Activated CD4-positive, alpha-beta T cell treated with anti-CD3 and anti-CD28 coated beads, Interleukin-2, amount 50 U/mL, for 16 hours (primary cell): ENCODE measurements around the gene ENOSF1.
A peak's percentile ranks its signal among the peaks of the same experiment; 100 is the strongest.
"Not testable (repeated sequence)": the region's sequence is repeated elsewhere in the genome, so short reads cannot be mapped to it uniquely, and the experiment has no call there.

Source experiments
- DNase-seq: peaks from one replicate; pipeline ENCODE4 v3.0.0-alpha.2; 2020

ENOSF1 gene, protein sequence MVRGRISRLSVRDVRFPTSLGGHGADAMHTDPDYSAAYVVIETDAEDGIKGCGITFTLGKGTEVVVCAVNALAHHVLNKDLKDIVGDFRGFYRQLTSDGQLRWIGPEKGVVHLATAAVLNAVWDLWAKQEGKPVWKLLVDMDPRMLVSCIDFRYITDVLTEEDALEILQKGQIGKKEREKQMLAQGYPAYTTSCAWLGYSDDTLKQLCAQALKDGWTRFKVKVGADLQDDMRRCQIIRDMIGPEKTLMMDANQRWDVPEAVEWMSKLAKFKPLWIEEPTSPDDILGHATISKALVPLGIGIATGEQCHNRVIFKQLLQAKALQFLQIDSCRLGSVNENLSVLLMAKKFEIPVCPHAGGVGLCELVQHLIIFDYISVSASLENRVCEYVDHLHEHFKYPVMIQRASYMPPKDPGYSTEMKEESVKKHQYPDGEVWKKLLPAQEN

GRCh38 chr18:712401-713134 is at the start of gene ENOSF1:
Gene ENOSF1, minus strand, starts transcription at chr18:712630. Its CDS starts 43 bp downstream, at chr18:712587.
- DNase-seq, result peak; percentile 92

GRCh38 chr18:759864-760263 is 47.4 kb upstream of the ENOSF1 start:
- DNase-seq, result not testable (repeated sequence)

GRCh38 chr18:755506-755905 is 43.1 kb upstream of the ENOSF1 start:
- DNase-seq, result no peak

DNA sequence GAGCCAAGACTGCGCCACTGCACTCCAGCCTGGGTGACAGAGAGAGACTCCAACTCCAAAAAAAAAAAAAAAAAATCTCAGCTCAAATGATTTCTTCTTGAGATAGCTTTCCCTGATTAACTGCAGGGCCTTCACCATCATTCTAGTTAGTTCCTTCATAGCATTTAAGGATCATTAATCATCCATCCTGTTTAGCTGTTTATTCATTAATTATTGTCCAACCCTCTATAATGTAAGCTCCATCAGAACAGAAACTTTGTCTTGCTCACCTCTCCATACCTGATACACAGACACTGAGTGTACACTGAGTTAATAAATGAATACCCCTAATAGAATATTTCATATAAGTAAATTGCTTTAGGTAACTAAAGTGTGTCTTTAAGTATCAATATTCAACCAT is 42.2 kb upstream of the ENOSF1 start:
- no peak for DNase-seq

DNA sequence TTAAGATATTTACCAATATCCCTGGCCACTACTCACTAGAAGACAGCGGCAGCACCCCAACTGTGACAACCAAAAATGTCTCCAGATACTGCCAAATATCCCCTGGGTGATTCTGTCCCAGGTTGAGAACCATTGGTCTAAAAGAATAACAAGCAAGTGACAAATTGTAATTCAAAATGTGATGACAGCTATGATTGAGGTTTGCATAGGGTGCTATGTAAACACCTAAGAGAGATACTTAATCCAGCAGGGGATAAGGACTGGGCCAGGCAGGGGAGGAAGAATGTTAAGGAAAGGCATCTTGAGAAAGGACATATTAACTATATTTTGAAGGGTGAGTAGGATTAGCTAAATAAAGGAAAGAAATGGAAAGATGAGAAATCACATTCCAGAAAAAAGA is 38.0 kb upstream of the ENOSF1 start:
- no peak for DNase-seq

DNA sequence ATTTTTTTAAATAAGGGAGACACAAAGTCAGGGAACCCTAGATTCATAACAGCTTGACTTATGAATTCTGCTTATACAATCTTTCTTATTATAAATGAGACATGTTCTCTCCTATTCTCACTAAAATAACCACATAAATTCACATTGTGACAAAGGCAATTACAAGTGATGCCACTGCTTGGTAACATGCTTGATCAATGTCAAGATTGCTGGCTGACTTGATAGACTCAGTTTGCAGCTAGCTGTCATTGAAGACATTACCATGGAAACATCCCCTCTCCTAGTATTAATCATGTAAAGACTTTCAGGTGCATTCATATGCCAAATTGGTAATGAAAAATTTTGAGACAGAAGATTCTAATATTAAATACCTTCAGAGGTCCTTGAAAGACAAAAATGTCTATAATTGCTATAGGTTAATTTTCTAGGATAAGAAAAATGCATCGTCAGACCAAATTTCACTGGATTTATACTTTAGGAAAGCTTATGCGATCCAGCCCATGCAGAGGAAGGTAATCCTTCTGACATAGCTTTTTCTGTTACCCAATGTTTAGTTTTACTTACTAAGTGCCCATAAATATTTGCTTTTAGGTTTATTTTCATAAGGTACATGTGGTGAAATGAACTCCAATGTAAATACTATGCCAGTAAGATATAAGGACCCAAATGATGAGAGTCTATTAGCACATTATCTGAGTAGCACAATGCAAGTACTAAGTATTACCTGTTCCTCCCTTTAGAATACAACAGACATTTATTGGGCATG is 32.6 kb upstream of the ENOSF1 start:
- no peak for DNase-seq

DNA sequence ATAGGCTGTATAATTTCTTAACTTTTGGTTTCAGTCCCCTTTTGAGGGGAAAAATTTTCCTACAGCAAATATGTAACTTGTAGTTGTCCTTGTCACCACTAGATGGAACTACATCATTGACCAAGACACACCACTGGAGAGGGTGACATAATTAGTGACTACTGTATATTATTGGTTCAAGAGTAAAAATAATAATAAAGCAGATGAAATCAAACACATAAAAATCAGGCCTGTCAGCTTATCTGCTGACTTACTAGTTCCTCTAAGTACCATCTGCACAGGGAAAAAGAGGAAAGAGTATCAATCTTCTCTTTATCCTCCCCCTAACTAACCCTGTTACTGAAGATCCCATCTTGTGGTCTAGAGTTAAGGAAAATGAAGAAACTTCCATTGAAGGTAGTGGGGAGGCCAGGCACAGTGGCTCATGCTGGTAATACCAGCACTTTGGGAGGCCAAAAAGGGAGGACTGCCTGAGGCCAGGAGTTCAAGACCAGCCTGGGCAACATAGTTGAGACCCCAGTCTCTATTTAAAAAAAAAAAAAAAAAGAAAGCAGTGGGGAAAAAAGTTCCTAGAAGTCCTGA is 29.6 kb upstream of the ENOSF1 start:
- DNase-seq, result peak; percentile 54

GRCh38 chr18:732371-732770 is 19.9 kb upstream of the ENOSF1 start:
- DNase-seq, result no peak

DNA sequence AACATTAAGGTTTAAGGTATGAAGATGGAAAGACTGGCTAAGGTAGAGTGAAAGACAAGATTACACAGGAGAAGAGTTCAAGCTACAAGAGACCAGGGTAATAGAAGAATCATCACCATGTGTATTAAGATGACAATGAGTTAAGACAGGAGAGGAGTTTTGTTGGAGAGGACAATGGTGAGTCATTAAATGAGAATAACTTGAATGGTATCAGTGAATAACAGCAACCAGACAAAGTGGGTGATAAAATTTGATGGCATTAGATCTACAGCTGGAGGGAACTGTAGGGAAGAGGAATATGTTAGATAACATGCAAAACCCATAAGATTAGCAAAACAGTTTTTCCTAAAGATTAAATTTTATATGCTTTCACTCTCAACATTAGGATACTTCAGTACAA is 18.8 kb upstream of the ENOSF1 start:
- DNase-seq, result no peak

DNA sequence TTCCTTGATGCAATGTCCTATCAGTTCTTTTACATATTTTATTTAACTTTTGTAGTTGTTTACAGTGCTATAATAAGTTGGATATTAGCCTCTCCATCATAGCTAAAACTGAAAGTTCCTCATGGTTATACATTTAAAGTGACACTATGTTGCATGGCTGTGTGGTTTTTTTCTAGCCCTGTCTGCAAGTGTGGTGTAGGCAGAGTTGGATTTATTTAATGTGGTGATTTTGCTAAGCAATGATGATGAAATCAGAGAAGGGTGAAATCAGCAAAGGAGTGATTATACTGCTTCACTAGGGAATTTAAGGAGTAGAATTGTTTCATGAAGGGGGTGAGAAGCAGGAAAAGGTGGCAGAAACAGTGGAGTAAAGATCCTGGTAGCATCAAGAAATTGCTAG is 18.3 kb upstream of the ENOSF1 start:
- no peak for DNase-seq

DNA sequence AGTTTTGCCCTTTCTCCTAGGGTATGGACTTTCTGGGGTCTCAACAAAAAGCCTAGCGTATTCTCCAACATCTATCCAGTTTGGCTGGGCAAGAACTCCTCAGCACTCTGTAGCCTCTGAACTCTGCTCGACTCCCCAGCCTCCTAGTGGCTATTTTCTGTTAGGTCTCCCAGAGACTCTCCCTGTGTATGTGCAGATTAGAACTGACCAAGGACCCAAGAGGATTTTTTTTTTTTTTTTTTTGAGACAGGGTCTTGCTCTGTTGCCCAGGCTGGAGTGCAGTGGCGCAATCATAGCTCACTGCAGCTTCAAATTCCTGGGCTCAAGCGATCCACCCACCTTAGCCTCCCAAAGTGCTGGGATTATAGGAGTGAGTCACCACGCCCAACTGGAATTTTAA is 17.7 kb upstream of the ENOSF1 start:
- DNase-seq, result not testable (repeated sequence)

DNA sequence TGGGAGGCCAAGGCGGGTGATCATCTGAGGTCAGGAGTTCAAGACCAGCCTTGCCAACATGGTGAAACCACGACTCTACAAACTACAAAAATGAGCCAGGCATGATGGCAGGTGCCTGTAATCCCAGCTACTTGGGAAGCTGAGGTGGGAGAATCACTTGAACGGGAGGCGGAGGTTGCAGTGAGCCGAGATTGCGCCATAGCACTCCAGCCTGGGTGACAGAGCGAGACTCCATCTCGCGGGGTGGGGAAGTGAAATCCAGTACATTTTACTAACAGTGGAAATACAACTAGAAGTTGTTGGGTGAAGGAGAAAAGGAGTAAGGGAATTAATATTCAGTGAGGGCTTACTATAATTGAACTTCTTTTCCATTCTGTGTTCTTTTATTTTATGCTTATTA is 13.2 kb upstream of the ENOSF1 start:
- DNase-seq, result no peak

GRCh38 chr18:723541-724080 is 11.2 kb upstream of the ENOSF1 start:
- DNase-seq, result no peak

DNA sequence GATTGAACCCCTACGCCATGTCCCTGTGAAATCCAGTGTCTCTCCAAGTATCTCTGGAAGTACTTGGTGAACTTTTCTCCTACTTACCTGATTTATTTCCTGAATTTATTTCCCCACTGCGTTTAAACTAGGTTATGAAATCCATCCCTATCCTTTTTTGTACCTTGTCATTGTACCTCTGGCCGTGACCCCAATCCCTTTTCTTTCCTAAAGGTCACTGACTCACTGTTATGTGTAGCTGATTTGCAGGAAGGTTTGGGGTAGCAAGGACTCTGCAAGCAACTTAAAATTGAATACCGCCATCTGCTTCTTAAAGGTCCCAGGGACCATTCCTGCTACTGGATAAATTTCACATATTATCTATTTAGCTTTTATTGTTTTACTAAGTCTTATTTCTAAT is 4.6 kb upstream of the ENOSF1 start:
- no peak for DNase-seq

DNA sequence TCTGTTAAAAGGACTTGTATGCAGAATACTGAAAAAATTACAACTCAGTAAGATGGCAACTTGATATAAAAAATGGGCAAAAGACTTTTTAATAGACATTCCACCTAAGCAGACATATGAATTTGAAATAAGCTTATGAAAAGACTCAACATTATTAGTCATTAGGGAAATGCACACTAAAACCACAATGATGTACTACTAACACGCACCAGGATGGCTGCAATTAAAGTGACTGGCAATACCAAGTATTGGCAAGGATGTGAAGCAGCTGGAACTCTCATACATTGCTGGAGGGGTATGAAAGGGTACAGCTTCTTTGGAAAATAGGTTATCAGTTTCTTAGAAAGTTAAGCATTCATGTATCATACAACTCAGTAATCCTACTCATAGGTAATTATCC is 3.2 kb upstream of the ENOSF1 start:
- peak; percentile 67 for DNase-seq

DNA sequence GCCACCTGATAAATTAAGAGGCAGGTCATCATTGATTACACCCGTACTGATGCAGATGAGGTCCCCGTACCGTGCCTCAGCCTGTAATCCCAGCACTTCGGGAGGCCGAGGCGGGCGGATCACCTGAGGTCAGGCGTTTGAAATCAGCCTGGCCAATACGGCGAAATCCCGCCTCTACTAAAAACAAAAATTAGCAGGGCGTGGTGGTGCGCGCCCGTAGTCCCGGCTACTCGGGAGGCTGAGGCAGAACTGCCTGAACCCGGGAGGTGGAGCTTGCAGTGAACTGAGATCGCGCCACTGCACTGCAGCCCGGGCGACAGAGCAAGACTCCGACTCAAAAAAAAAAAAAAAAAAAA is 683 bp upstream of the ENOSF1 start:
- no peak for DNase-seq

GRCh38 chr18:711657-712400 is 601 bp downstream of the ENOSF1 start:
- DNase-seq, result peak; percentile 86

- no peak for DNase-seq
Measured at GRCh38 chr18:711310-711656, 1.1 kb downstream of the ENOSF1 start.

GRCh38 chr18:710418-711300 is 1.8 kb downstream of the ENOSF1 start:
- DNase-seq, result no peak

DNA sequence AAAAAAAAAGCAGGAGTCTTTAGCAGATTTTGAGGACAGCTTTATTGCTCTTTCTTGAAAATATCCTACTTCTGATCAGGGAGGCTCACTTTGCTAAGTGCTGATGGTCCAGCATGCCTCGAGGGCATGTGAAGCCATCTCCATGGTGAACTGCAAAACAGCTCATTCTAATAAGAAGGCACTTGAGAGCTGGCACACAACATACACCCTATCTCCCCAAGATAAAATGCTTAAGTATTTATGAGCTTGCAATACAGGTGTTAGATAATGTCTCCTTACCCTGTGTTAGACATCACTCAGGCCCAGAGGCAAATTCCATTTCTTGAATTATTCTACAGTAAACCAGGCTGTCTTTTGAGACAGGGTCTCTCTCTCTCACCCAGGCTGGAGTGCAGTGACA is 2.7 kb downstream of the ENOSF1 start:
- no peak for DNase-seq

DNA sequence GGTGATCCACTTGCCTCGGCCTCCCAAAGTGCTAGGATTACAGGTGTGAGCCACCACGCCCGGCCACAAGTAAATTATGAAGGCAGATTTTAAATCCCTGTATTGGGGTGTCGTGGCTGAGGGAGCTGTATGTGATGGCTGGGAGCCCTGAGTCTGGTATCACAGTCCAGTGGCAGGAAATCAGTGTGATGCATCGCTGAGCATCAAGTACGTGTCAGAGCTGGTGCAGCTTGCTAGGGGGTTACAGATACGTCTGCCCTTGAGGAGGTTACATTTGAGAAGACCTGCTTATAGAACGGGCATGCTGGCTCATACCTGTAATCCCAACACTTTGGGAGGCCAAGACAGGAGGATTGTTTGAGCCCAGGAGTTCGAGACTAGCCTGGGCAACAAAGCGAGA is 4.3 kb downstream of the ENOSF1 start:
- DNase-seq, result no peak
